ENCODE data around the gene PRKG1.

Gene PRKG1

DNA sequence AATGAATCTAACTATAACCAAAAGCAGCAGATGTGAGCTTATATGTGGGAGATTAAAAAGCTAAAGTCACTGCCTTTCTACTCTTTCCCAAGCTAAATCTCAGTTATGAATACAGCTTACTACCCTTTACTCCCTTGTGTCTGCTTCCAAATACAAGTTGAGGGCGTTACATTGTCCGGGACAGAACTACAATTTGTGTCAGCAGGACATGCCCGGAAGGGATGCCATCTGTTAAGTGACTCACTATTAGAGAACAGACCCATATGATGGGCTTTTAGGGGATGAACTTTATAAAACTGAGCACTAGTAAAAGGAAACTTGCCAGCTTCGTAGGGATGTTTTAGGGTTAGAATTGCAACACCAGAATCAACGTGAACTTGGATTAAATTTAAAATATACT, 924.8 kb downstream of the PRKG1 start:
- DNase-seq (ENCODE audit: low spot score in 2 of 2) (no peak), ATAC-seq (replicated peaks; ENCODE audit: extremely low read depth, poor library complexity, severe bottlenecking) (no peak)
- H3K27ac Mint-ChIP-seq (ENCODE audit: low read depth), result no peak overlapping the region
- no peaks in the 10 kb centered on the region for H3K4me1 Mint-ChIP-seq
- no peaks in the 10 kb centered on the region for H3K27me3 Mint-ChIP-seq
- H3K4me3 Mint-ChIP-seq, result no peak overlapping the region
- no peaks in the 10 kb centered on the region for H3K36me3 Mint-ChIP-seq (ENCODE audit: insufficient read depth)
- H3K9me3 Mint-ChIP-seq, result no peaks in the 10 kb centered on the region

DNA sequence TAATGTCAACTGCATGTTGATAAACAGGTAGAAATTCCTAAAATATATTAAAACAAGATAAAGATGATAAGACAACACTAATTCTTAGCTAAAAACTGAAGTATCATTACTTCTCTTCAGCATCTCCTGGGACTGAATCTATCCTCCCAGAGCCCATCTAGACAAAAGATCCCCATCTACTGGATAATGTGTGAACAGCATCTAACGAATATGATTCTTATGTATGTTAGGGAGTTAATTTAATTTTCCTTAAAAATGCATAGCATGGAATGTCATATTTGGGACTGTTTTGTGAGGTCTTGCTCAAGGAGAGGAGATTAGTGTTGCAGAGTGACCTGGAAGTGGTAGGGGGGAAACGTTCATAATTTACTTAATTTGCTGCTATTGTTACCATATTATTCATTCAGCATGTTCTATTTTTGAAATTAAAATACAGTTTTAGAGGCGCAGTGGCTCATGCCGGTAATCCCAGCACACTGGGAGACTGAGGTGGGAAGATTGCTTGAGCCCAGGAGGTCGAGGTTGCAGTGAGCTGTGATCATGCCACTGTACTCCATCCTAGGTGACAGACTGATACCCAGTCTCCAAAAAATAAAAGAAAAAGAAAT, 930.2 kb downstream of the PRKG1 start:
- H3K4me3 Mint-ChIP-seq, result no peak overlapping the region
- DNase-seq (ENCODE audit: low spot score in 2 of 2) (no peak), ATAC-seq (replicated peaks; ENCODE audit: extremely low read depth, poor library complexity, severe bottlenecking) (no peak)
- no peak overlapping the region for H3K27ac Mint-ChIP-seq (ENCODE audit: low read depth)
- no peaks in the 10 kb centered on the region for H3K27me3 Mint-ChIP-seq
- H3K36me3 Mint-ChIP-seq (ENCODE audit: insufficient read depth), result peaks cover 1% of the 10 kb centered on the region
- no peaks in the 10 kb centered on the region for H3K4me1 Mint-ChIP-seq
- peaks cover 9% of the 10 kb centered on the region for H3K9me3 Mint-ChIP-seq

DNA sequence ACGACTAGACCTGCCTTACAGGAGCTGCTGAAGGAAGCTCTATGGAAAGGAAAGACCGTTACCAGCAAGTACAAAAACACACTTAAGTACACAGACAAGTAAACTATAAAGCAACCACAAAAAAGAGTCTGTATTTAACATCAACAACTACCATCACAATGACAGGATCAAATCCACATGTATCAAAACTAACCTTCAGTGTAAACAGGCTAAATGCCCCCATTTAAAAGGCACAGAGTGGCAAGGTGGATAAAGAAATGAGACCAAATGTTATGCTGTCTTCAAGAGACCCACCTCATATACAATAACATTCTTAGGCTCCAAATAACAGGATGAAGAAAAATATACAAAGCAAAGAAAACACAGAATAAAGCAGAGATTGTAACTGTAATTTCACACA, 932.8 kb downstream of the PRKG1 start:
- H3K4me3 Mint-ChIP-seq, result no peak overlapping the region
- H3K4me1 Mint-ChIP-seq, result no peaks in the 10 kb centered on the region
- ATAC-seq (replicated peaks; ENCODE audit: extremely low read depth, poor library complexity, severe bottlenecking) (no peak), DNase-seq (ENCODE audit: low spot score in 2 of 2) (no peak)
- no peaks in the 10 kb centered on the region for H3K27me3 Mint-ChIP-seq
- H3K9me3 Mint-ChIP-seq, result peaks cover 15% of the 10 kb centered on the region
- no peak overlapping the region for H3K27ac Mint-ChIP-seq (ENCODE audit: low read depth)
- peaks cover 1% of the 10 kb centered on the region for H3K36me3 Mint-ChIP-seq (ENCODE audit: insufficient read depth)

DNA sequence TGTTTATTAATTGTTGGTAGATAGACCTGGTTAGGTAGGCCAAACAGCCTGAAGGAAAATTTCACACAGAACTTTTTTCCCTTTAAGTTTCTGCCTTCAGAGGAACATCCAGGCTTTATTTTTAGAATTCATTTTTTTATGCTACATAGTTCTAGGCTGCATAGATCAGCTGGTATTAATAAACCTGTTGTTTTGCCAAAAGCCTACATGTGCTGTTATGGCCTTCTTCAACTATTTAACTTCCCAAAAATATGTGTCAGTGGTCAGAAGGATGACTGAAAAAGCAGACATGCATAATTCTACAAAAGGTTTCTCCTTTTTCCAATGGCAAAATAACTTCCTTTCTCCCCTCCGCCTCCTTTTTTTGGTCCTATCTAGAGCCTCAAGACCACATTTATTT, 936.8 kb downstream of the PRKG1 start:
- Mint-ChIP-seq H3K27ac (ENCODE audit: low read depth) (no peak overlapping the region), H3K4me3 (no peak overlapping the region), H3K36me3 (ENCODE audit: insufficient read depth) (peaks cover 1% of the 10 kb centered on the region), H3K27me3 (no peaks in the 10 kb centered on the region), H3K4me1 (no peaks in the 10 kb centered on the region), H3K9me3 (peaks cover 19% of the 10 kb centered on the region)
- ATAC-seq (replicated peaks; ENCODE audit: extremely low read depth, poor library complexity, severe bottlenecking), result no peak
- no peak for DNase-seq (ENCODE audit: low spot score in 2 of 2)

DNA sequence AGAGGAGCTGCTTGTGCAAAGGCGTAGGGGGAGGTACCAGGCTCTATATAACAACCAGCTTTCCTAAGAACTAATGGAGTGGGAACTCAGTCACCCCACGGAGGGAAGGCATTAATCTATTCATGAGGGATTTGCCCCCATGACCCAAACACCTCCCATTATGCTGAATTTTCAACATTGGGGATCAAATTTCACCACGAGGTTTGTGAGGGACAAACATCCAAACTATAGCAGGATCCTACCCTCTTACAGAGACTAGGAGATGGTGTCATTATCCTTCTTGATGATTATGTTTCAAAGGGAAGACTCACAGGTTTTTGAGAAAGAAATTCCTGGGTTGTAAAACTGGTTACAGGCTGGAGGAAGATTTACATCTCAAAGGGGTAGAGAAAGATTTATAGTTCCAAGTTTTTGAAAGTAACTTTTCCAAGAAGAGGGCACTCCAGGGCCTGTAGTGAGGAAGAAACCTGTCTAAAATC, 944.8 kb downstream of the PRKG1 start:
- H3K4me1 Mint-ChIP-seq, result no peaks in the 10 kb centered on the region
- H3K36me3 Mint-ChIP-seq (ENCODE audit: insufficient read depth), result no peaks in the 10 kb centered on the region
- no peak overlapping the region for H3K27ac Mint-ChIP-seq (ENCODE audit: low read depth)
- ATAC-seq (replicated peaks; ENCODE audit: extremely low read depth, poor library complexity, severe bottlenecking), result no peak
- no peak for DNase-seq (ENCODE audit: low spot score in 2 of 2)
- peaks cover 14% of the 10 kb centered on the region for H3K9me3 Mint-ChIP-seq
- H3K4me3 Mint-ChIP-seq, result no peak overlapping the region
- no peaks in the 10 kb centered on the region for H3K27me3 Mint-ChIP-seq

DNA sequence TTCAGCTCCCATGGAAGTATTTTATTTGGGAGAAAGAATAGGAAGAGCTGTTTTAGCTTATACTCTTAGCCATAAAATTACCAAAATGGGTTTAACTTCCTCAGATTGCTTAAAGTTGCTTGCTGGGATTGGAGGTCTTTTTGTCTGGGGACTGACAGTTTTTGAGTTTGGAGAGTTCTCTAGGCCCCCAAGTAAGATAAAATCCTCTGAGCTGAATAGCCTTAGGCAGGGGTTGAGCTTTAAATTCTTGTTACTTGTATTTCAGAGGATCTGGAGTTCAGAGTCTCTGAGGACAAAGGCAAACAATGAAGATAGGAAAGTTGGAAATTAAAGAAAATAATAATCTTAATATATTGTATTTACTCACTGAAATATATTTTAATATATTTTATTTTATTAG, 945.4 kb downstream of the PRKG1 start:
- no peaks in the 10 kb centered on the region for H3K36me3 Mint-ChIP-seq (ENCODE audit: insufficient read depth)
- H3K9me3 Mint-ChIP-seq, result peaks cover 14% of the 10 kb centered on the region
- no peak overlapping the region for H3K4me3 Mint-ChIP-seq
- H3K27ac Mint-ChIP-seq (ENCODE audit: low read depth), result no peak overlapping the region
- DNase-seq (ENCODE audit: low spot score in 2 of 2) (no peak), ATAC-seq (replicated peaks; ENCODE audit: extremely low read depth, poor library complexity, severe bottlenecking) (no peak)
- no peaks in the 10 kb centered on the region for H3K4me1 Mint-ChIP-seq
- H3K27me3 Mint-ChIP-seq, result no peaks in the 10 kb centered on the region

DNA sequence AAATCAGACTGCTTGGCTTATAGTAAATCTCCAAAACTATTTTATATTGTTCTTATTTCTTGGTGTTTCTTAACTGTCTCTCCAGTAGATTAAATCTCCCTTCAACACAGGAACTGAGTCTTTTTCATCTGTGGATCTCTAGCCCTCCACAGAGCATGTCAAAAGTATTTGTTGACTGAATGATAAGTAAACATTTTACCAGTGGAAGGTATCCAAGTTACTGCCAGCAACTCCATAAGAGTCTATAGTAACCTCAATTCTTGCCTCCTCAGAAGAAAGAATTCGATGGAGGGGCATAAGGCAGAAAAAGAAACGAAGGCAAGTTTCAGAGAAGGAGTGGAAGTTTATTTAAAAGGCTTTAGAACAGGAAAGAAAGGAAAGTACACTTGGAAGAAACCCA, 945.9 kb downstream of the PRKG1 start:
- Mint-ChIP-seq H3K27ac (ENCODE audit: low read depth) (no peak overlapping the region), H3K9me3 (peaks cover 14% of the 10 kb centered on the region), H3K4me3 (no peak overlapping the region), H3K36me3 (ENCODE audit: insufficient read depth) (no peaks in the 10 kb centered on the region), H3K4me1 (no peaks in the 10 kb centered on the region), H3K27me3 (no peaks in the 10 kb centered on the region)
- DNase-seq (ENCODE audit: low spot score in 2 of 2) (no peak), ATAC-seq (replicated peaks; ENCODE audit: extremely low read depth, poor library complexity, severe bottlenecking) (no peak)

DNA sequence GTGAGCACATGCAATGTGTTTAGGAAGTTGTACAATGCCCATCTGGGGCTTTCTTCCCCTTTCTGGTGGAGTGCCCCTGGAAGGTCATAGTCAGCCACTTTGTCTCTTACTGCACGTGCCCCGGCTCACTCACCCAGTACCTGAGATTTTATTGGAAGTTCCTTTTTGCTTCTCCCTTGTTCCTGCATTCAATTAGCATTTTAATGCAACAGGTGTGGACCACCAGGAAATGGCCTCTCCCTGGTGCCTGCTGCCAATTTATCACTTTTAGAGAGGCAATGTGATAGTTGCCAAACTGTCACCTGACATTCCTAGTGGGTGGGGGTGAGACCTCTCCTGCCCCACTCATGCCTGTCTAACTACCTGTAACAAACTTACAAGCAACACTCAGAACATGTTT, 946.4 kb downstream of the PRKG1 start:
- Mint-ChIP-seq H3K4me1 (no peaks in the 10 kb centered on the region), H3K9me3 (peaks cover 14% of the 10 kb centered on the region), H3K27me3 (no peaks in the 10 kb centered on the region), H3K4me3 (no peak overlapping the region), H3K27ac (ENCODE audit: low read depth) (no peak overlapping the region), H3K36me3 (ENCODE audit: insufficient read depth) (no peaks in the 10 kb centered on the region)
- no peak for ATAC-seq (replicated peaks; ENCODE audit: extremely low read depth, poor library complexity, severe bottlenecking)
- no peak for DNase-seq (ENCODE audit: low spot score in 2 of 2)

DNA sequence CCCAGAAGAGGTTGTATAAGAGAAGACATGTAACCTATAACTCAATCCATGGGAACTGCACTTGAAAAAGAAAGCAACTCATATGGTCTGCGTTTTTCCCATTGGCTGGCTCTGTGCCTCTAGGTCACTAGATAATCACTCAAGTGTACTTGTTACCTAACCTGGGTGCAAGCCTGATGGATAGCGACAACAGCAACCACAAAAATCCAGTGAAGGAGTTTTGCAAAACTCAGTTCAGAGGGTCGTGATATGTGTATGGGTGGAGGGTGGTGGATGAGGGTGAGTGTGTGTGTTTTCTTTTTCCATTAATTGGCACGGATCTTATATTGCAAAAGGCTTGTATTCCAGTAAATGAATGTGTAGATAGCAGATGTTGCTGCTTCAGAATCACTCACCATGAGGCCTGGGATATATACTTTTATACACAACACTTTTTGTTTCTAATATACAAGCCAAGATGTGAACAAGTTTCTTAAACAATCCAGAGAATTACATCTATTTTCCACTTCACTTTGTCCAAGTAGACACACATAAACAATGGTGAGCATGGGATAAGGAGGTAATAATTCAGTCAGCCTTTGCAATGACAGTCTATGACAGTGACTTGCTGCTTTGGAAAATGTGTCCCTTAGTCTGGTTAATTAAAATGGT, 952.9 kb downstream of the PRKG1 start:
- H3K27ac Mint-ChIP-seq (ENCODE audit: low read depth), result no peak overlapping the region
- H3K4me3 Mint-ChIP-seq, result no peak overlapping the region
- no peaks in the 10 kb centered on the region for H3K36me3 Mint-ChIP-seq (ENCODE audit: insufficient read depth)
- no peaks in the 10 kb centered on the region for H3K4me1 Mint-ChIP-seq
- no peak for ATAC-seq (replicated peaks; ENCODE audit: extremely low read depth, poor library complexity, severe bottlenecking)
- DNase-seq (ENCODE audit: low spot score in 2 of 2), result no peak
- H3K9me3 Mint-ChIP-seq, result no peaks in the 10 kb centered on the region
- no peaks in the 10 kb centered on the region for H3K27me3 Mint-ChIP-seq

DNA sequence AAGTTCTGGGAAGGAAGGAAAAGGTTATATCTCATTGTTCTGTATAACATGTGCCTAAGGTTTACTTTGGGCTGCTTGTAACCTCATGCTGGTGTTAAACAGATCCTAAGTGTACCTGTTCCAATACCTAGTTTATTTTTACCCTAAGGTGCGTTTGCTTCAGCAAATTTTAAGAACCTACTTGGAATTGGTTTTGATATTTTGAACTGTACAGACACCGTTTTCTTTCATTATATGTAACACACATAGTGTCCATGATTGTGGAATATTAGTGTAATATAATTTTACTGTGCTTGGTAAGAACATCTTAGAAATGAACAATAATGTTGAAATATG, 954.2 kb downstream of the PRKG1 start:
- Mint-ChIP-seq H3K27ac (ENCODE audit: low read depth) (no peak overlapping the region), H3K9me3 (peaks cover 3% of the 10 kb centered on the region), H3K36me3 (ENCODE audit: insufficient read depth) (no peaks in the 10 kb centered on the region), H3K4me3 (no peak overlapping the region), H3K4me1 (no peaks in the 10 kb centered on the region), H3K27me3 (no peaks in the 10 kb centered on the region)
- ATAC-seq (replicated peaks; ENCODE audit: extremely low read depth, poor library complexity, severe bottlenecking), result no peak
- no peak for DNase-seq (ENCODE audit: low spot score in 2 of 2)

DNA sequence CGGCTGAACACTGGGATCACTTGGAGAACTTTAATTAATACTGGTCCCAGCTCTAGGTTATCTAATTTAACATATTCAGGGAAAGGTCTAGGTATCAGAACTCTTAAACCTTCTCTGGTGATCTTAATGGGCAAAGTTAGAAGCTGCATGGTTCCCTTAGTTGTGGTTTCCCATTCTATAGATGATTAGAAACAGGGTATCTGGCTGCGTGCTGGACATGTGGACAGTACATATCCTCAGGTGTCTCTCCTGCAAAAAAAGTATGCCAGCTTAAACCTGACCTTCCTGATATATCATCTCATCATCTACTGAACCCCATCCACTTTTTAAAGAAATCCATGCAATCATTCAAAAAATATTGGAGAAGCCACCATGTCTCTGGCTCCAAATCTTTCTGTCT, 955.3 kb downstream of the PRKG1 start:
- H3K27ac Mint-ChIP-seq (ENCODE audit: low read depth), result no peak overlapping the region
- no peaks in the 10 kb centered on the region for H3K4me1 Mint-ChIP-seq
- H3K36me3 Mint-ChIP-seq (ENCODE audit: insufficient read depth), result no peaks in the 10 kb centered on the region
- no peaks in the 10 kb centered on the region for H3K27me3 Mint-ChIP-seq
- peaks cover 6% of the 10 kb centered on the region for H3K9me3 Mint-ChIP-seq
- no peak overlapping the region for H3K4me3 Mint-ChIP-seq
- no peak for DNase-seq (ENCODE audit: low spot score in 2 of 2)
- ATAC-seq (replicated peaks; ENCODE audit: extremely low read depth, poor library complexity, severe bottlenecking), result no peak

DNA sequence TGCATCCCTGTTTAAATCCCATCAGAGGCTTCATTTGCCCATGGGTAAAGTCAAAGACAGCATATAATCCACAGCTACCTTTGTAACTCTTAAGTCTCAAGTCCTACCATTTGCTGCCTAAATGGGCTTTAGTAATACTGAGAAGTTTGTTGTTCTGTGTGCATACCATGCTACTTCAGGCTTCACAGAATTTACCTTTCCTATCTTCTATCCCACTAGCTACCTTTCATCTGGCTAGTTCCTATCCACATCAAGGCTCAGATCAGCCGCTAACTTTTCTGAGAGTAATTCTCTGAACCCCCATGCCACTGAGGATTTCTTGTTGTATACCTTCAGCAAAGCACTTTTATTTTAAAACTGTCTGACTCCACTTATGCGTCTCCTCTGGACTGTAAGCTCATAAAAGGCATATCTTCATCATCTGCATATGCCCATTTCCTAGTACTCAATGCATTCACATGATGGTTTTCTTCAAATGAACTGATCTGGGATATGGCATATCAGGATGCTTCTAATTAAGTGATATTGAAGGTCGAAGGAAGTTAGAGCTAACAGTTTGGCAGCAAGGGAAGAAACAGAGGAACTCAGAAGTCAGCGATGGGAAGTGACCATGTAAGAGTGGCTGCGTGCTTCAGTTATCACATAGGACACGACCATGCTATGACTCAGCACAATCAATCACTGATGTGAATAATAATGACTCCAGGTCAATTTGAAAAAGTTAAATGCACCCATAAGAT, 955.9 kb downstream of the PRKG1 start:
- no peak overlapping the region for H3K27ac Mint-ChIP-seq (ENCODE audit: low read depth)
- H3K27me3 Mint-ChIP-seq, result no peaks in the 10 kb centered on the region
- H3K36me3 Mint-ChIP-seq (ENCODE audit: insufficient read depth), result no peaks in the 10 kb centered on the region
- peaks cover 8% of the 10 kb centered on the region for H3K9me3 Mint-ChIP-seq
- H3K4me3 Mint-ChIP-seq, result no peak overlapping the region
- no peaks in the 10 kb centered on the region for H3K4me1 Mint-ChIP-seq
- no peak for ATAC-seq (replicated peaks; ENCODE audit: extremely low read depth, poor library complexity, severe bottlenecking)
- no peak for DNase-seq (ENCODE audit: low spot score in 2 of 2)

DNA sequence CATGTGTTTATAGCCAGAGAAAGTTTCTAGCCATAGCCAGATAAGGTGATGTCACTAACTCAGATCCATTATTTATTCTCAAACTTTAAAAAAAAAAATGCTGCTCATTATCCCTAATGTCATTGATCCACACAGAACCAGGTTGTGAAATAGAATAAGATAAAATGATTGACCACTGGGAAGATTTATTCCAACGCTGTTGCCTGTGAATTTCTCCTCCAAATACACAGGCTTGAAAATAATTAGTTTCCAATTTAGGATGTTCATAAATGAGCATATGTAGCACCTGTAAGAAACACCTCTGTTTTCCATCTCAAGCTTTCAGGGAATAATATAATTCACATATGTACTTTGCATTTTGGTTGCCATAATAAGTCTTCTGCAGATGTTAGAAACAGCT, 956.7 kb downstream of the PRKG1 start:
- peaks cover 12% of the 10 kb centered on the region for H3K9me3 Mint-ChIP-seq
- ATAC-seq (replicated peaks; ENCODE audit: extremely low read depth, poor library complexity, severe bottlenecking) (no peak), DNase-seq (ENCODE audit: low spot score in 2 of 2) (no peak)
- H3K27me3 Mint-ChIP-seq, result no peaks in the 10 kb centered on the region
- H3K27ac Mint-ChIP-seq (ENCODE audit: low read depth), result no peak overlapping the region
- H3K36me3 Mint-ChIP-seq (ENCODE audit: insufficient read depth), result no peaks in the 10 kb centered on the region
- no peaks in the 10 kb centered on the region for H3K4me1 Mint-ChIP-seq
- H3K4me3 Mint-ChIP-seq, result no peak overlapping the region
